Astrocyte (in vitro differentiated cells and primary cell): ENCODE measurements around the gene MPDU1. TPM values are rescaled to one million over a fixed set of nuclear protein-coding genes. Genes with fewer than 3 reads are reported as not detected.

ENCODE experiments used
- DNase-seq: peaks from one replicate; pipeline ENCODE4 v3.0.0-alpha.2; 2010; ENCODE audit warnings: low read depth
- FAIRE-seq: peaks from 2 replicates; lab custom pipeline; 2011; peaks lifted over from hg19 to GRCh38; lab: Jason Lieb, UNC
- H2AFZ ChIP-seq: 2 replicates; pipeline ENCODE4 v1.6.0; 2012; ENCODE audit warnings: low read depth, low read length, inconsistent platforms
- H3K27ac ChIP-seq: 2 replicates; pipeline ENCODE4 v1.5.1; 2011; ENCODE audit warnings: low read depth, low read length, inconsistent platforms
- H3K27me3 ChIP-seq: 2 replicates; pipeline ENCODE4 v1.6.0; 2011; ENCODE audit warnings: low read length, inconsistent platforms; ENCODE audit not compliant: insufficient read depth
- H3K36me3 ChIP-seq: 2 replicates; pipeline ENCODE4 v1.5.1; 2011; ENCODE audit warnings: low read length, inconsistent platforms; ENCODE audit not compliant: insufficient read depth
- H3K4me1 ChIP-seq: 2 replicates; pipeline ENCODE4 v1.5.1; 2011; ENCODE audit warnings: low read length, inconsistent platforms; ENCODE audit not compliant: insufficient read depth
- H3K4me2 ChIP-seq: 2 replicates; pipeline ENCODE4 v1.6.0; 2012; ENCODE audit warnings: low read length, inconsistent platforms
- H3K4me3 ChIP-seq: 2 replicates; pipeline ENCODE4 v1.5.1; 2011; ENCODE audit warnings: low read depth, mild to moderate bottlenecking, low read length, inconsistent platforms; ENCODE audit not compliant: insufficient read depth
- H3K79me2 ChIP-seq: 2 replicates; pipeline ENCODE4 v1.6.0; 2012; ENCODE audit warnings: mild to moderate bottlenecking, low read length, inconsistent platforms; ENCODE audit not compliant: insufficient read depth
- H3K9ac ChIP-seq: 2 replicates; pipeline ENCODE4 v1.6.0; 2012; ENCODE audit warnings: mild to moderate bottlenecking, low read length, inconsistent platforms
- H3K9me3 ChIP-seq: 2 replicates; pipeline ENCODE4 v1.5.1; 2012; ENCODE audit warnings: low read depth, mild to moderate bottlenecking, low read length, inconsistent platforms; ENCODE audit not compliant: insufficient read depth
- H4K20me1 ChIP-seq: 2 replicates; pipeline ENCODE4 v1.6.0; 2012; ENCODE audit warnings: low read length, inconsistent platforms; ENCODE audit not compliant: insufficient read depth
- H3K27ac Mint-ChIP-seq: one replicate; pipeline ENCODE4 v1.8.0; 2021; ENCODE audit warnings: mild to moderate bottlenecking, mixed read lengths; ENCODE audit not compliant: unreplicated experiment
- H3K27me3 Mint-ChIP-seq: one replicate; pipeline ENCODE4 v1.8.0; 2021; ENCODE audit warnings: low read depth, mixed read lengths; ENCODE audit not compliant: unreplicated experiment
- H3K36me3 Mint-ChIP-seq: one replicate; pipeline ENCODE4 v1.8.0; 2021; ENCODE audit warnings: low read depth, mixed read lengths; ENCODE audit not compliant: unreplicated experiment
- H3K4me1 Mint-ChIP-seq: one replicate; pipeline ENCODE4 v1.8.0; 2021; ENCODE audit warnings: low read depth, mixed read lengths; ENCODE audit not compliant: unreplicated experiment
- H3K4me3 Mint-ChIP-seq: one replicate; pipeline ENCODE4 v1.8.0; 2021; ENCODE audit warnings: mild to moderate bottlenecking, moderate library complexity, mixed read lengths; ENCODE audit not compliant: unreplicated experiment
- H3K9me3 Mint-ChIP-seq: one replicate; pipeline ENCODE4 v1.8.0; 2021; ENCODE audit warnings: mild to moderate bottlenecking, mixed read lengths; ENCODE audit not compliant: unreplicated experiment
- CTCF ChIP-seq: IDR thresholded peaks from 2 replicates; pipeline ENCODE4 v1.5.1; 2011; ENCODE audit warnings: low read depth, mild to moderate bottlenecking, inconsistent platforms, low read length, moderate library complexity; ENCODE audit not compliant: insufficient read depth
- EZH2 ChIP-seq: IDR thresholded peaks from 2 replicates; pipeline ENCODE4 v1.6.1; 2012; ENCODE audit warnings: mild to moderate bottlenecking, low read length, inconsistent platforms; ENCODE audit not compliant: insufficient read depth
- total RNA-seq: library from RNA; stranded (reverse); gene quantifications from 2 replicates; pipeline ENCODE4 v1.2.1, GENCODE V29; 2021

Gene MPDU1
- total RNA-seq, 1 donor from 2014 or later = 51.2 TPM

- TF ChIP-seq EZH2 (no peak), CTCF (no peak)
- H3K9me3 Mint-ChIP-seq = no peaks in the 10 kb centered on the region
- peak; percentile 60 for DNase-seq
- H3K36me3 ChIP-seq = peaks cover 31% of the 10 kb centered on the region
- peaks cover 41% of the 10 kb centered on the region for H3K4me1 Mint-ChIP-seq
- H3K4me1 ChIP-seq = peaks cover 50% of the 10 kb centered on the region
- H2AFZ ChIP-seq = no peak overlapping the region
- peaks cover 28% of the 10 kb centered on the region for H3K79me2 ChIP-seq
- peak overlapping the region; percentile 85 for H3K27ac Mint-ChIP-seq
- H3K9me3 ChIP-seq = no peaks in the 10 kb centered on the region
- FAIRE-seq = no peak
- peak overlapping the region; percentile 76 for H3K4me2 ChIP-seq
- no peak overlapping the region for H3K4me3 ChIP-seq
- H3K4me3 Mint-ChIP-seq = peak overlapping the region; percentile 54
- H3K27ac ChIP-seq = peak overlapping the region; percentile 82
- no peaks in the 10 kb centered on the region for H3K27me3 ChIP-seq
- H3K9ac ChIP-seq = peak overlapping the region; percentile 76
- peaks cover 41% of the 10 kb centered on the region for H4K20me1 ChIP-seq
- H3K27me3 Mint-ChIP-seq = no peaks in the 10 kb centered on the region
- H3K36me3 Mint-ChIP-seq = peaks cover 29% of the 10 kb centered on the region
These were observed 7.1 kb downstream of the MPDU1 start for GRCh38 chr17:7590743-7591142.

- H3K27ac Mint-ChIP-seq = peak overlapping the region; percentile 85
These were observed 7.9 kb downstream of the MPDU1 start for GRCh38 chr17:7591596-7591995.

More at GRCh38 chr17:7591596-7591995, 7.9 kb downstream of the MPDU1 start:
- Histone ChIP-seq H3K4me3 (no peak overlapping the region), H3K4me2 (no peak overlapping the region), H3K4me1 (peaks cover 46% of the 10 kb centered on the region), H3K27me3 (no peaks in the 10 kb centered on the region), H3K27ac (no peak overlapping the region), H4K20me1 (peaks cover 45% of the 10 kb centered on the region), H2AFZ (no peak overlapping the region), H3K9me3 (no peaks in the 10 kb centered on the region), H3K79me2 (peaks cover 21% of the 10 kb centered on the region), H3K36me3 (peaks cover 38% of the 10 kb centered on the region), H3K9ac (peak overlapping the region; percentile 76)
- TF ChIP-seq EZH2 (no peak), CTCF (no peak)
- DNase-seq (no peak), FAIRE-seq (no peak)
- H3K27me3 Mint-ChIP-seq = no peaks in the 10 kb centered on the region
- no peaks in the 10 kb centered on the region for H3K9me3 Mint-ChIP-seq
- no peak overlapping the region for H3K4me3 Mint-ChIP-seq
- H3K4me1 Mint-ChIP-seq = peaks cover 36% of the 10 kb centered on the region
- peaks cover 30% of the 10 kb centered on the region for H3K36me3 Mint-ChIP-seq
